OCI-LY3 (cell line): Measurements from ENCODE around the gene REEP1.

Experiments
- EZH2phosphoT487 ChIP-seq: fragments of 200-600 bp; shearing (Covaris generic); IDR thresholded peaks from 2 replicates; pipeline ENCODE4 v1.6.1; 2018; ENCODE audit warnings: antibody characterized with exemption, mixed run types, low read depth
- TF ChIP-seq, protein P1 (sequence below): fragments of 200-600, 300-600 bp; sonication (generic); IDR thresholded peaks from 2 replicates; pipeline ENCODE4 v1.5.1; 2014; ENCODE audit warnings: antibody characterized with exemption, low read length, low read depth

DNA sequence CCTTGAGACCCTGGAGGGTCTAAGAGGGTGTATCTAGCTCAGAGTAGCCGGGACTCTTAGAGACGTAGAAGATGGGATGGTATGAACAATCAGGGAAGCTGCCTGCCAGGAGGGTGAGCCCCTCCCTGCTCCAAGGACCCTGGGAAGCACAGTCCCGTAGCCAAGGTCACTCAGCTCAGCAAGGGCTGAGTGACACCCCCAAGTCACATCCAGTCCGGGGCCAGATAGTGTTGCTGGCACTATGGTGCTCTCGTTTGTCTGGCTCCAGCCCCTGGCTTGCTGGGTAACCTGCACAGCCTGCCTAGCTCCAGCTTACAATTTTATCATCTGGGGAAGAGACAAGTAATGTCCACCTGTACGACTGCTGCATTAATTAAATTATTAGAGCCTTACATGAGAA, 22.3 kb downstream of the REEP1 start:
- TF ChIP-seq, protein P1, sequence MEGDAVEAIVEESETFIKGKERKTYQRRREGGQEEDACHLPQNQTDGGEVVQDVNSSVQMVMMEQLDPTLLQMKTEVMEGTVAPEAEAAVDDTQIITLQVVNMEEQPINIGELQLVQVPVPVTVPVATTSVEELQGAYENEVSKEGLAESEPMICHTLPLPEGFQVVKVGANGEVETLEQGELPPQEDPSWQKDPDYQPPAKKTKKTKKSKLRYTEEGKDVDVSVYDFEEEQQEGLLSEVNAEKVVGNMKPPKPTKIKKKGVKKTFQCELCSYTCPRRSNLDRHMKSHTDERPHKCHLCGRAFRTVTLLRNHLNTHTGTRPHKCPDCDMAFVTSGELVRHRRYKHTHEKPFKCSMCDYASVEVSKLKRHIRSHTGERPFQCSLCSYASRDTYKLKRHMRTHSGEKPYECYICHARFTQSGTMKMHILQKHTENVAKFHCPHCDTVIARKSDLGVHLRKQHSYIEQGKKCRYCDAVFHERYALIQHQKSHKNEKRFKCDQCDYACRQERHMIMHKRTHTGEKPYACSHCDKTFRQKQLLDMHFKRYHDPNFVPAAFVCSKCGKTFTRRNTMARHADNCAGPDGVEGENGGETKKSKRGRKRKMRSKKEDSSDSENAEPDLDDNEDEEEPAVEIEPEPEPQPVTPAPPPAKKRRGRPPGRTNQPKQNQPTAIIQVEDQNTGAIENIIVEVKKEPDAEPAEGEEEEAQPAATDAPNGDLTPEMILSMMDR = no peak
- no peak for TF ChIP-seq EZH2phosphoT487
